Measurements from ENCODE around the gene ATP1A1.

ATP1A1 gene

GRCh38 chr1:116440731-116441130, 67.7 kb downstream of the ATP1A1 start:
- H3K4me3 ChIP-seq (ENCODE audit: low read depth, low read length) = no peak overlapping the region
- no peak for DNase-seq (ENCODE audit: low read depth)
- no peak for TF ChIP-seq CTCF (IDR thresholded peaks at IDR 0.05; ENCODE audit: control insufficient read depth, extremely low read depth, insufficient read depth)

GRCh38 chr1:116445534-116445933, 72.5 kb downstream of the ATP1A1 start:
- no peak for TF ChIP-seq CTCF (IDR thresholded peaks at IDR 0.05; ENCODE audit: control insufficient read depth, extremely low read depth, insufficient read depth)
- DNase-seq (ENCODE audit: low read depth) = no peak
- H3K4me3 ChIP-seq (ENCODE audit: low read depth, low read length) = no peak overlapping the region

GRCh38 chr1:116446686-116447085, 73.6 kb downstream of the ATP1A1 start:
- TF ChIP-seq CTCF (IDR thresholded peaks at IDR 0.05; ENCODE audit: control insufficient read depth, extremely low read depth, insufficient read depth) = no peak
- H3K4me3 ChIP-seq (ENCODE audit: low read depth, low read length) = no peak overlapping the region
- DNase-seq (ENCODE audit: low read depth) = no peak

GRCh38 chr1:116448785-116449385, 75.8 kb downstream of the ATP1A1 start:
- no peak for DNase-seq (ENCODE audit: low read depth)
- TF ChIP-seq CTCF (IDR thresholded peaks at IDR 0.05; ENCODE audit: control insufficient read depth, extremely low read depth, insufficient read depth) = no peak
- H3K4me3 ChIP-seq (ENCODE audit: low read depth, low read length) = no peak overlapping the region

- TF ChIP-seq CTCF (IDR thresholded peaks at IDR 0.05; ENCODE audit: control insufficient read depth, extremely low read depth, insufficient read depth) = no peak
- H3K4me3 ChIP-seq (ENCODE audit: low read depth, low read length) = no peak overlapping the region
- no peak for DNase-seq (ENCODE audit: low read depth)
Observed at GRCh38 chr1:116449578-116449977, 76.5 kb downstream of the ATP1A1 start.

- no peak overlapping the region for H3K4me3 ChIP-seq (ENCODE audit: low read depth, low read length)
- no peak for TF ChIP-seq CTCF (IDR thresholded peaks at IDR 0.05; ENCODE audit: control insufficient read depth, extremely low read depth, insufficient read depth)
- no peak for DNase-seq (ENCODE audit: low read depth)
Observed at GRCh38 chr1:116451702-116452101, 78.7 kb downstream of the ATP1A1 start.

- H3K4me3 ChIP-seq (ENCODE audit: low read depth, low read length) = no peak overlapping the region
- no peak for TF ChIP-seq CTCF (IDR thresholded peaks at IDR 0.05; ENCODE audit: control insufficient read depth, extremely low read depth, insufficient read depth)
- peak; percentile 79 for DNase-seq (ENCODE audit: low read depth)
Observed at GRCh38 chr1:116453481-116453880, 80.4 kb downstream of the ATP1A1 start.

Measured in LNCaP clone FGC (cell line).